ENCODE data around the gene ZRSR2.
A peak's percentile ranks its signal among the peaks of the same experiment; 100 is the strongest.

The ZRSR2 gene

GRCh38 chrX:15853586-15854079, 63.3 kb downstream of the ZRSR2 start:
- DNase-seq, result peak in 1 of 4 experiments; percentile 3

DNA sequence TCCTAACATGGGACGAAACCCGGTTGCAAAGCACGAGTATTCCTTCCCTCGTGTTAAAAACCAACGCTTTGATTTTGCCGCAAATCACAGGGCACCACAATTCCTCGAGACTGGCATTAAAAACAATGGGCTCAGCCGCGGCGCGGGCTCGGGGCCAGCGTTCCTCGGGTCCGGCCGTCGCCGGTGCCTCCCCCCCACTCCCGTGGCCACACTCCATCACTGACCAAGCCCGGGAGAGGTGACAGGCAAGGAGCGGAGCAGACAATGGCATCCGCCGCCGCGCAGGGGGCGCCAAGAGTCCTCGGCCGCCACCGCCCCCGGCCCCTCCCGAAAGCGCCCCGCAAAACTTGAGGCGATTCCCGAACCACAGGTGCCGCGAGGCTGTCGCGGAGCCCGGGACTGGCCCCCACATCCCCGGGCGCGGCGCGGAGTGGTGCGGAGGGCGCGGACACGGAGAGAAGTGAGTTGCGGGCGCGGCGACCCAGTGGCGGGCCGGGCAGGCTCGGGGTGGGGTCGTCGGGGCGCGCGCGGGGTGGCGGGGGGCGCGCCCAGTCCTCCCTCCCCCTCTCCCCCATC, 63.9 kb downstream of the ZRSR2 start:
- peak; percentile 31 to 71 (median 56) for DNase-seq

- DNase-seq, result peak; percentile 95 to 97 (median 96)
Observed at GRCh38 chrX:15854712-15855567, 64.7 kb downstream of the ZRSR2 start, which contains the start of gene AP1S2. Gene AP1S2, minus strand, starts transcription at chrX:15854813. Its CDS starts 2,289 bp downstream, at chrX:15852524.

GRCh38 chrX:15855568-15856221, 65.4 kb downstream of the ZRSR2 start:
- peak; percentile 14 to 48 (median 36) for DNase-seq

DNA sequence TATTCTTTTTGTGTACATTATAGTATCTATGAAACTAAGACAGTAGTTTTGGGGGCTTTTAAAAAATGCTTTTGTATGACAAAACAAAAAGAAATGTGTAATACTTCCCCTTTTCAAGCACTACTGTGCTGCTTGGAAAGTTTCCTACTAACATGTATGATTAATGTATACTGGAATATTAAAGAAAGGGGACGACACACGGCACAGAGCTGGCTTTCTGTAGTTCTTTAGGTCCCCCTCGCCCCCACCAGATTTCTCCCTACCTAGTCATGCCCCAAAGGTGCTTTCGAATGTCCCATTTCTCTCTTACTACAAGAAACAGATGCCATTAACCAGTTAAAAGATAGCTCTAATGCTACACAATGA, 65.9 kb downstream of the ZRSR2 start:
- DNase-seq, result peak; percentile 11 to 57 (median 32)

- no peak for DNase-seq
Observed at GRCh38 chrX:15856636-15857035, 66.4 kb downstream of the ZRSR2 start.

DNA sequence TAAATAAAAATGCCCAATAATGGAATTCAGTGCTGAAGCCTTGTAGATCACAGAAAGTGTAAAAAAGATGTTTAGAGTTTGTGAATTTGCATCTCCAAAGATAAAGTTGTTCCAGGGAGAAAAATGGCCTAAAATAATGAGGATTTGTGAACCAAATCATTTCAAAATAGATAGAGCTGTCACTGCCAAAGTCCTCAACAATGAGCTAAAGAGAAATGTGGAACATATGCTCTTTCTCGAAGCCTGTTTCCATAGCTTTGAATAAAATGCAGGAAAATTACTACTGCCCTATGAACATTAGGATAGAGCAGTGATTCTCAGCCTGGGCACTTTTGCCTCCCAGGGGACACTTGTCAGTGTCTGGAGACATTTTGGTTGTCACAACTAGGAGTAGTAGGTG, 67.8 kb downstream of the ZRSR2 start:
- DNase-seq, result no peak

DNA sequence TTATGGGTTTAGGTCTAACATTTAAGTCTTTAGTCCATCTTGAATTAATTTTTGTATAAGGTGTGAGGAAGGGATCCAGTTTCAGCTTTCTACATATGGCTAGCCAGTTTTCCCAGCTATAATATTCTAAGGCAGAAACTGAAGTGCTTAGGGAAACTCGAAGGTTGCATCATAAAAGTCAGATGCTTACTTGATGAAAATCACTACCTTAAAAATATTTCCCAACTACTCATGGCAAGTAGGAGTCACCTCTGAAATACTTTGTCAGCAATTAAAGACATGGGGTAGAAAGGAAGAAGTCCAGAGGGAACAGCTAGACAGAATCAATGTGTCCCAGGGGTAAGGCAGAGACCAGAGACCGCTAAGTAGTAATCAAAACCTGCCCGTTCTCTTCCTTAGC, 70.6 kb downstream of the ZRSR2 start:
- DNase-seq, result peak; percentile 15 to 74 (median 44)

- peak; percentile 23 to 55 (median 46) for DNase-seq
Observed at GRCh38 chrX:15864023-15864422, 73.7 kb downstream of the ZRSR2 start.

DNA sequence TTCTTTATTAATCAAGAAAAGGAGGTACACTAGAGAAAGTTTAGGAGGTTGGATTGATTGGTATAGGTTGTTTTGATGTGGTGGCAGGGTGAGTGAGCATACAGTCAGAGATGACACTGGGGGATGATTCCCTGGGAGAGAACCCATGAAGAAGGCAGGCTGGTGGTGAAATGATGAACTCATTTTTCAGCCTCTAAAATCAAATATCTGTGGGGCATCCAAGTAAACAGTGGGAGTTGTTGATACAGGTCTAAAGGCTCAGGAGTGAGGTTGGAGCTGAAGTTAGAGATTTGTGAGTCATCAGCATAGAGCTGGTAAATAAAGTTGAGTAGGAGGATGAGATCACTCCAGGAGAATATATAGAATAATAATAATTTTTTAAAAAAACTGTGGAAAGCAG, 74.3 kb downstream of the ZRSR2 start:
- peak in 1 of 4 experiments; percentile 13 for DNase-seq

DNA sequence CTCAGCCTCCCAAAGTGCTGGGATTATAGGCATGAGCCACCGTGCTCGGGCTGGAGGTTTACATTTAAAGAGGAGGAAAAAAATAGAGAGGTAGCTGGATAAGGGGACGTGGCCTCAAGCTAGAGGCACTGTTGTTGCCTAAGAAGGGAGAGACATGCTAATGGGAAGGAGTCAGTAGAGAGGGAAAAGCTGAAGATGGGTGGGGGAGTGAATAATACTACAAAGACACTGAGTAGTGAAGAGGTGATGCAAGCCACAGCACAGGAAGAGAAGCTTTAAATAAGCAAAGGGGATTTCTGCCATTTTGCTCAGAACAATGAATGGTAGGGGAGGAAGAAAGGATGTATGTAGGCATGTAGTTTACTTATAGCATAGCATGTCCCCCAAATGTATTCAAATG, 75.9 kb downstream of the ZRSR2 start:
- DNase-seq, result peak in 1 of 4 experiments; percentile 2

- DNase-seq, result no peak
Observed at GRCh38 chrX:15869695-15870094, 79.4 kb downstream of the ZRSR2 start.

DNA sequence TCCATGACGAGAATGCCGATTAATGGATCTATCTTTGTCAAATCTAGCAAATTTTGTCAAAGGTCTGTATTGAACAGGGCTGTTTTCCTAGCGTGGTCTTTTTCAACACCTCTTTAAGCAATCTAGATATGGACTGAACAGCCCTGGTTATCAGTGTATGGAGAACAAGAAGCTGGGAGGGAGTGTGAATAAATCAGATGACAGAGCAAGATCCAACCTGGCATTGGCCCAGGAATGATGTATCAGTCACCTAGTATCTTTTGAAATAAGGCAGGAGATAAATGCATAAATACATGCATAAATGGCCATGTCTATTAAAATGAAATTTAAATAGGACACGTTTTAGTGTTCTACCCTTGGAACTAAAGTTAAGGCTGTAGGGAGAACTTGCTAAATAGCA, 80.0 kb downstream of the ZRSR2 start:
- DNase-seq, result no peak

Data from suppressor macrophage (primary cell).